IPS DF 6.9 (cell line): Measurements from ENCODE around the gene SPRY4.

ENCODE experiments used
- DNase-seq: peaks from one replicate; pipeline ENCODE4 v3.0.0-alpha.2; 2013; ENCODE audit warnings: low read depth, low spot score
- H3K27ac ChIP-seq: one replicate; pipeline ENCODE4 v1.5.1; 2013; ENCODE audit warnings: low read length, control low read depth
- H3K27me3 ChIP-seq: 2 replicates; pipeline ENCODE4 v1.6.1; 2013; ENCODE audit warnings: mild to moderate bottlenecking, low read length; ENCODE audit not compliant: control insufficient read depth, insufficient read depth
- H3K36me3 ChIP-seq: 2 replicates; pipeline ENCODE4 v1.6.1; 2013; ENCODE audit warnings: low read length; ENCODE audit not compliant: control insufficient read depth, insufficient read depth
- H3K4me1 ChIP-seq: 2 replicates; pipeline ENCODE4 v1.6.1; 2013; ENCODE audit warnings: low read length; ENCODE audit not compliant: control insufficient read depth, insufficient read depth
- H3K4me3 ChIP-seq: 2 replicates; pipeline ENCODE4 v1.5.1; 2013; ENCODE audit warnings: mild to moderate bottlenecking, low read length
- H3K9me3 ChIP-seq: 2 replicates; pipeline ENCODE4 v1.6.1; 2013; ENCODE audit warnings: low read length, inconsistent platforms; ENCODE audit not compliant: control insufficient read depth, insufficient read depth
- WGBS: extraction: QIAGEN DNeasy Blood & Tissue Kit; methylation state at CpG from one replicate; pipeline ENCODE4 v1.1.7; 2013; ENCODE audit warnings: mixed read lengths, missing lambda C conversion rate; ENCODE audit not compliant: insufficient read length, insufficient coverage; 5-methylcytosine and 5-hydroxymethylcytosine counted together

The SPRY4 gene

GRCh38 chr5:142315096-142315900, 9.5 kb downstream of the SPRY4 start:
- no CpG with 5 or more reads among the region's 6 CpGs for WGBS
- H3K36me3 ChIP-seq: peaks cover 23% of the 10 kb centered on the region
- H3K4me3 ChIP-seq: no peak overlapping the region
- no peak for DNase-seq
- no peaks in the 10 kb centered on the region for H3K9me3 ChIP-seq
- no peak overlapping the region for H3K27ac ChIP-seq
- H3K4me1 ChIP-seq: peaks cover 9% of the 10 kb centered on the region; the same call in 1 of the 2 replicates
- H3K27me3 ChIP-seq: no peaks in the 10 kb centered on the region

GRCh38 chr5:142314606-142315005, 10.2 kb downstream of the SPRY4 start:
- Histone ChIP-seq H3K9me3 (no peaks in the 10 kb centered on the region), H3K4me3 (no peak overlapping the region), H3K4me1 (peaks cover 8% of the 10 kb centered on the region; the same call in 1 of the 2 replicates), H3K27ac (no peak overlapping the region), H3K36me3 (peaks cover 23% of the 10 kb centered on the region), H3K27me3 (no peaks in the 10 kb centered on the region)
- no peak for DNase-seq
- WGBS: no CpG with 5 or more reads among the region's 18 CpGs

GRCh38 chr5:142314109-142314508, 10.7 kb downstream of the SPRY4 start:
- H3K4me1 ChIP-seq: peaks cover 8% of the 10 kb centered on the region; the same call in 1 of the 2 replicates
- DNase-seq: no peak
- WGBS: no CpG with 5 or more reads among the region's 20 CpGs

GRCh38 chr5:142313682-142314081, 11.1 kb downstream of the SPRY4 start:
- Histone ChIP-seq H3K36me3 (peaks cover 23% of the 10 kb centered on the region), H3K27me3 (no peaks in the 10 kb centered on the region), H3K27ac (no peak overlapping the region), H3K9me3 (no peaks in the 10 kb centered on the region), H3K4me1 (peaks cover 6% of the 10 kb centered on the region; the same call in 1 of the 2 replicates), H3K4me3 (no peak overlapping the region)
- WGBS: no CpG with 5 or more reads among the region's 4 CpGs
- no peak for DNase-seq

More at GRCh38 chr5:142314109-142314508, 10.7 kb downstream of the SPRY4 start:
- H3K27me3 ChIP-seq: no peaks in the 10 kb centered on the region
- H3K36me3 ChIP-seq: peaks cover 23% of the 10 kb centered on the region
- no peak overlapping the region for H3K27ac ChIP-seq
- H3K4me3 ChIP-seq: no peak overlapping the region
- no peaks in the 10 kb centered on the region for H3K9me3 ChIP-seq

- Histone ChIP-seq H3K4me3 (no peak overlapping the region), H3K36me3 (peaks cover 23% of the 10 kb centered on the region), H3K27me3 (no peaks in the 10 kb centered on the region), H3K27ac (no peak overlapping the region), H3K9me3 (no peaks in the 10 kb centered on the region), H3K4me1 (peaks cover 6% of the 10 kb centered on the region; the same call in 1 of the 2 replicates)
- no CpG with 5 or more reads among the region's 10 CpGs for WGBS
- no peak for DNase-seq
Observed at GRCh38 chr5:142313275-142313674, 11.5 kb downstream of the SPRY4 start.

- no peak for DNase-seq
- WGBS: no CpG with 5 or more reads among the region's 5 CpGs
- H3K27ac ChIP-seq: no peak overlapping the region
- H3K4me3 ChIP-seq: no peak overlapping the region
- peaks cover 4% of the 10 kb centered on the region; the same call in 1 of the 2 replicates for H3K4me1 ChIP-seq
- no peaks in the 10 kb centered on the region for H3K9me3 ChIP-seq
- peaks cover 23% of the 10 kb centered on the region for H3K36me3 ChIP-seq
- H3K27me3 ChIP-seq: no peaks in the 10 kb centered on the region
Observed at GRCh38 chr5:142312399-142312798, 12.4 kb downstream of the SPRY4 start.

GRCh38 chr5:142311725-142312124, 13.1 kb downstream of the SPRY4 start:
- no peak for DNase-seq
- H3K4me1 ChIP-seq: peaks cover 4% of the 10 kb centered on the region; the same call in 1 of the 2 replicates
- H3K27me3 ChIP-seq: no peaks in the 10 kb centered on the region
- no peaks in the 10 kb centered on the region for H3K9me3 ChIP-seq
- H3K36me3 ChIP-seq: peaks cover 23% of the 10 kb centered on the region
- no peak overlapping the region for H3K27ac ChIP-seq
- no peak overlapping the region for H3K4me3 ChIP-seq
- WGBS: no CpG with 5 or more reads among the region's 7 CpGs

- Histone ChIP-seq H3K27ac (no peak overlapping the region), H3K4me1 (peaks cover 4% of the 10 kb centered on the region; the same call in 1 of the 2 replicates), H3K27me3 (no peaks in the 10 kb centered on the region), H3K4me3 (no peak overlapping the region), H3K36me3 (peaks cover 23% of the 10 kb centered on the region), H3K9me3 (no peaks in the 10 kb centered on the region)
- no peak for DNase-seq
- no CpG with 5 or more reads among the region's 9 CpGs for WGBS
Observed at GRCh38 chr5:142310803-142311202, 14.0 kb downstream of the SPRY4 start.

GRCh38 chr5:142309747-142310318, 15.0 kb downstream of the SPRY4 start:
- H3K4me1 ChIP-seq: peaks cover 4% of the 10 kb centered on the region; the same call in 1 of the 2 replicates
- H3K9me3 ChIP-seq: no peaks in the 10 kb centered on the region
- no CpG with 5 or more reads among the region's 12 CpGs for WGBS
- no peak overlapping the region for H3K27ac ChIP-seq
- H3K36me3 ChIP-seq: peaks cover 23% of the 10 kb centered on the region
- no peak for DNase-seq
- H3K27me3 ChIP-seq: no peaks in the 10 kb centered on the region
- no peak overlapping the region for H3K4me3 ChIP-seq

GRCh38 chr5:142308358-142308757, 16.5 kb downstream of the SPRY4 start:
- WGBS: no CpG with 5 or more reads among the region's 3 CpGs
- no peak for DNase-seq
- H3K4me1 ChIP-seq: peaks cover 4% of the 10 kb centered on the region; the same call in 1 of the 2 replicates
- peaks cover 13% of the 10 kb centered on the region; the same call in 1 of the 2 replicates for H3K36me3 ChIP-seq
- H3K9me3 ChIP-seq: no peaks in the 10 kb centered on the region
- no peaks in the 10 kb centered on the region for H3K27me3 ChIP-seq
- no peak overlapping the region for H3K27ac ChIP-seq
- no peak overlapping the region for H3K4me3 ChIP-seq
